Common myeloid progenitor, CD34-positive (primary cell): ENCODE data around the gene ZIC2.

Experiments used
- CTCF ChIA-PET: fragments of 350-600 bp; sonication (Branson Sonifier 250); formaldehyde crosslinking; loops from one replicate; lab custom pipeline; 2021; ENCODE audit warnings: antibody characterized with exemption; lab: Charles Lee
- POLR2A ChIA-PET: fragments of 350-600 bp; sonication (Branson Sonifier 250); formaldehyde crosslinking; loops from one replicate; lab custom pipeline; 2021; ENCODE audit warnings: antibody characterized with exemption; lab: Charles Lee
- DNase-seq, 3 donors: peaks; one replicate each; pipeline versions ENCODE4 v3.0.0 to v3.0.0-alpha.2; 2013
- H3K27ac ChIP-seq, 2 experiments: 1 replicate in 1 of 2; 2 replicates in 1 of 2; pipeline ENCODE4 v1.7.0; 2013; ENCODE audit warnings: inconsistent platforms in 2 of 2, low read length in 2 of 2, mild to moderate bottlenecking in 2 of 2, low read depth in 1 of 2, moderate library complexity in 1 of 2; ENCODE audit not compliant: severe bottlenecking in 2 of 2, insufficient read depth in 1 of 2, poor library complexity in 1 of 2
- H3K27me3 ChIP-seq, 5 experiments: replicated peaks in 2 of 5; 1 replicate in 3 of 5; 2 replicates in 2 of 5; pipeline versions ENCODE4 v1.6.1 to v1.7.0; 2013; ENCODE audit warnings: low read length in 4 of 5, mild to moderate bottlenecking in 2 of 5, moderate library complexity in 2 of 5, inconsistent platforms in 1 of 5; ENCODE audit not compliant: insufficient read depth in 5 of 5, control insufficient read depth in 4 of 5
- H3K36me3 ChIP-seq, 4 experiments: 1 replicate in 2 of 4; 2 replicates in 2 of 4; pipeline versions ENCODE4 v1.6.1 to v1.7.0; 2013; ENCODE audit warnings: low read length in 3 of 4, control low read depth in 1 of 4, mild to moderate bottlenecking in 1 of 4; ENCODE audit not compliant: control insufficient read depth in 4 of 4, insufficient read depth in 4 of 4
- H3K4me1 ChIP-seq, 4 experiments: 1 replicate in 3 of 4; 2 replicates in 1 of 4; pipeline versions ENCODE4 v1.6.1 to v1.7.1; 2013; ENCODE audit warnings: low read length in 3 of 4, mild to moderate bottlenecking in 3 of 4, control low read depth in 1 of 4, inconsistent platforms in 1 of 4, moderate library complexity in 1 of 4; ENCODE audit not compliant: control insufficient read depth in 4 of 4, insufficient read depth in 4 of 4; ENCODE audit errors: control extremely low read depth in 1 of 4
- H3K4me3 ChIP-seq, 7 experiments: 1 replicate in 4 of 7; 2 replicates in 3 of 7; pipeline versions ENCODE4 v1.5.1 to v1.7.0; 2013; ENCODE audit warnings: mild to moderate bottlenecking in 7 of 7, low read length in 6 of 7, moderate library complexity in 6 of 7, inconsistent platforms in 2 of 7, low read depth in 2 of 7, control low read depth in 1 of 7; ENCODE audit not compliant: insufficient read depth in 4 of 7, control insufficient read depth in 1 of 7; ENCODE audit errors: extremely low read depth in 1 of 7
- H3K9me3 ChIP-seq, 5 experiments: 1 replicate in 4 of 5; 2 replicates in 1 of 5; pipeline versions ENCODE4 v1.6.1 to v1.7.1; 2013; ENCODE audit warnings: low read length in 4 of 5, mild to moderate bottlenecking in 2 of 5, inconsistent platforms in 1 of 5, low read depth in 1 of 5, moderate library complexity in 1 of 5; ENCODE audit not compliant: control insufficient read depth in 4 of 5, insufficient read depth in 2 of 5; ENCODE audit errors: control extremely low read depth in 1 of 5
- WGBS: methylation state at CpG from one replicate; pipeline ENCODE4 v1.1.5; 2013; ENCODE audit not compliant: insufficient coverage; 5-methylcytosine and 5-hydroxymethylcytosine counted together

The ZIC2 gene

GRCh38 chr13:99969919-99970650, 11.5 kb upstream of the ZIC2 start:
- 0% methylated on average over 51 of the region's 79 CpGs for WGBS
- CTCF ChIA-PET, result interaction anchor here (1.7 kb wide), 1 partner anchor 22 kb away, joined by 6 read pairs; no protein-coding TSS in a partner anchor
- Histone ChIP-seq H3K9me3 (peaks cover 0 to 4% (median 0%) of the 10 kb centered on the region in 5 experiments), H3K4me3 (peak overlapping the region in 4 of 7 experiments; percentile 11 to 45 (median 40)), H3K4me1 (peaks cover 0 to 29% (median 12%) of the 10 kb centered on the region in 4 experiments), H3K27ac (no peak overlapping the region), H3K36me3 (no peaks in the 10 kb centered on the region), H3K27me3 (peaks cover 31 to 97% (median 60%) of the 10 kb centered on the region in 5 experiments)
- POLR2A ChIA-PET, result interaction anchor here (0.7 kb wide), 1 partner anchor 12 kb away, joined by 3 read pairs; no protein-coding TSS in a partner anchor
- peak in 1 of 3 donors; percentile 57 for DNase-seq

DNA sequence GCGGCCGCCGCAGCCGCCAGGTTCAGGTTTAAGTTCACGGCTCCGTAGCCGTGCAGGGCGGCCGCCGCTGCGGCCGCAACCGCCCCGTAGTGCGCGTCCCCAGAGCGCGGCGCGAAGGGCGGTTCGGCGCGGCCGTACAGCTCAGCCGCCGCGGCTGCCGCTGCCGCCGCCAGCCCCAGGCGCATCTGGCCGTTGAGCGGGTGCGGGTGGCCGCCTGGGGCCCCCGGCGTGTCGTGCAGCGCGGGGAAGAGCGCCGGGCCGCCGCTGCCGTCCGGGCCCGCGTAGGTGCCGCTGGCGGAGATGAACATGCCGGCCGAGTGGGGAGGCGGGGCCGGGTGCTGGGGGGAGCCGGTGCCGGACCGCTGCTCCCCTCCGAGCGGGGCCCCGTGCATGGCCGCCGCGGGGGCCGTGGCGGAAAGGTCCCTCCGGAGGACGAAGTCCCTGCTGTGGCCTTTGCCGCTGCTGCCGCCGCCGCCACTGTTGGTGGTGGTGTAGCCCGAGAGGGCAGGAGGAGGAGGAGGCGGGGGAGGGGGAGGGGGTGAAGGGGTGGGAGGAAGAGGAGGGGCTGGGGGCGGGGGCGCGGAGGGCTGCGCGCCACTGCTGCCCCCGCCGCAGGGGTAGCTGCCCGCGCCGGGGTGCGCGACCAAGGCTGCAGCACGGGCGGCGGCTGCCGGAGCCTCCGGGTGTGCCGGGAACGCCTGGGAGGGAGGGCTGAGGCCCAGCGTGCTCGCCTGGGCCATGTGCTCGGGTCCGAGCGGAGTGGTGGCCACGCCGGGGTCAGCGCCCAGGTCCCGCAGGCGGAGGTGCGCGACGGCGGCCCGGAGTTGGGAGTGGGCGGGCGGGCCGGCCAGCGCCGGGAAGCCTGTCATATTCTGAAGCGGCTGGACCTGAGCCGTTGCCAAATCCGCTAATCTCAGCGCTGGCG, 10.7 kb upstream of the ZIC2 start:
- CTCF ChIA-PET, result interaction anchor here (1.7 kb wide), 1 partner anchor 21 kb away, joined by 6 read pairs; no protein-coding TSS in a partner anchor
- Histone ChIP-seq H3K36me3 (no peaks in the 10 kb centered on the region), H3K4me3 (peak overlapping the region in 2 of 7 experiments; percentile 11 to 16), H3K9me3 (peaks cover 0 to 4% (median 0%) of the 10 kb centered on the region in 5 experiments), H3K27ac (no peak overlapping the region), H3K27me3 (peaks cover 35 to 97% (median 65%) of the 10 kb centered on the region in 5 experiments), H3K4me1 (peaks cover 0 to 29% (median 12%) of the 10 kb centered on the region in 4 experiments)
- 2% methylated on average over 90 of the region's 118 CpGs for WGBS
- POLR2A ChIA-PET, result no interaction called here
- peak in 1 of 3 donors; percentile 21 for DNase-seq

- Histone ChIP-seq H3K4me3 (peak within 1 kb of the TSS in 2 of 7 experiments; percentile 11 to 16), H3K27ac (no peak within 1 kb of the TSS), H3K4me1 (peaks cover 0 to 29% (median 12%) of the 10 kb centered on the region in 4 experiments), H3K27me3 (peaks cover 39 to 97% (median 64%) of the 10 kb centered on the region in 5 experiments), H3K9me3 (peaks cover 0 to 9% (median 0%) of the 10 kb centered on the region in 5 experiments), H3K36me3 (no peaks in the 10 kb centered on the region)
- WGBS, result 6% methylated on average over 39 of the region's 41 CpGs
- ChIA-PET POLR2A (no interaction called here), CTCF (no interaction called here)
- DNase-seq, result peak in 1 of 3 donors; percentile 32
These were observed 9.9 kb upstream of the ZIC2 start, which contains the start of gene ZIC5 for GRCh38 chr13:99971576-99972189. ZIC5 (minus strand) TSS chr13:99971767; CDS start chr13:99971603, 164 bp downstream.

GRCh38 chr13:99972190-99972731, 9.3 kb upstream of the ZIC2 start:
- peaks cover 0 to 9% (median 2%) of the 10 kb centered on the region in 5 experiments for H3K9me3 ChIP-seq
- WGBS, result 14% methylated on average over 12 of the region's 18 CpGs
- ChIA-PET POLR2A (no interaction called here), CTCF (no interaction called here)
- no peak overlapping the region for H3K27ac ChIP-seq
- peaks cover 38 to 97% (median 63%) of the 10 kb centered on the region in 5 experiments for H3K27me3 ChIP-seq
- peaks cover 0 to 29% (median 12%) of the 10 kb centered on the region in 4 experiments for H3K4me1 ChIP-seq
- peak in 1 of 3 donors; percentile 17 for DNase-seq
- no peaks in the 10 kb centered on the region for H3K36me3 ChIP-seq
- no peak overlapping the region for H3K4me3 ChIP-seq

DNA sequence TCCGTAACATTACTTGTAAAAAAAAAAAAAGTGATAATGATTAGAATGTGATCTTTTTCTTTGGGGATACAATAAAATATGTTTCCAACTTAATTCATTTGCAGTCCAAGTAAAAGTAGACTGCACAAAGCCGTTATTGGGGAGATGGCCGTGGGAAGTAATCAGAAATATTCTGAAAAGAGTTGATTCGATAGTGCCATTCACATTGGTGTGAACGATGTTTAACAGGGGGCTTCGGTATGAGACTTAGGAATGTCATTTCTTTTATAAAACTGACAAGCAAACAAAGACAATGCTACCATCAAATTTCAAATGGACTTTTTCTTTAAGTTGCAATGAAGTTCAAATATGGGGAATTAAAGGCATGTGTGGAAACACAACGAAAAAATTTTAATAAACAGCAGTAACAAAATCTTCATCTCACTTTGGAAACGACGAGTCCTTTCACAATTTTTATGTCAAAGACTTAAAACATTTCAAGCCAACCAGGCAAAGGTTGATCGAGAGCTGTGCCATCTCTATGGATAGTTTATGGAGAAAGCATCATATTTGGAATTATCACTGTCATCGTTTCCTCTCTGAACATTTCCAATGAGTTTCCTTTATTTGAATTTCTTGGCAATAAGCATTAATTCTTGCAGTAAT, 8.3 kb upstream of the ZIC2 start:
- 7% methylated on average over 3 of the region's 11 CpGs for WGBS
- peak in 1 of 3 donors; percentile 28 for DNase-seq

More for the DNA sequence above, 8.3 kb upstream of the ZIC2 start:
- Histone ChIP-seq H3K9me3 (peaks cover 0 to 9% (median 2%) of the 10 kb centered on the region in 5 experiments), H3K27ac (no peak overlapping the region), H3K27me3 (peaks cover 32 to 97% (median 64%) of the 10 kb centered on the region in 5 experiments), H3K4me3 (no peak overlapping the region), H3K4me1 (peaks cover 0 to 29% (median 13%) of the 10 kb centered on the region in 4 experiments), H3K36me3 (no peaks in the 10 kb centered on the region)
- CTCF ChIA-PET, result interaction anchor here (1.1 to 5.4 kb wide), 3 partner anchors 10 to 23 kb away, joined by 3 to 57 read pairs (median 8); no protein-coding TSS in a partner anchor
- POLR2A ChIA-PET, result interaction anchor here (0.9 kb wide), 1 partner anchor 10 kb away, joined by 3 read pairs; no protein-coding TSS in a partner anchor
